ENCODE data around the gene PDCD10.
A peak's percentile ranks its signal among the peaks of the same experiment; 100 is the strongest.

Gene PDCD10

DNA sequence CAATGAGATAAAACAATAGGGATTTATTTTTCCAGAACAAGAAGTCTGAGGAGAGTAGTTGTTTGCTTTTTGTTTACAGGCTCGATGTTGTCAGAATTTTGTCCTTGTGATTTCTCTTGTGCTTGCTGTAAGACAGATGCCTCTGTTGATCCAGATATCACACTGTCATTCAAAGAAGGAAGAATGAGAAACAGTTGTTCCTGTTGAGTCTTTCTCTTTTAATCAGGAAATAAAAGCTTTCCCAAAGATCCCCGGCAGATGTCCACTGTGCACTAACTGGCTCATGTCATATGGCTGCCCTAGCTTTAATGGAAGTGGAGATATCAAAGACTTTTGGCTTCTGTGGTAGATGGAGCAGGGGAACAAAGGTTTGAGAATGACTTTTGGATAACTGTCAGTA is 7.6 kb upstream of the PDCD10 start:
- no peak for TF ChIP-seq BACH2 (CRISPR knock-in tag; IDR thresholded peaks at IDR 0.05; ENCODE audit: borderline replicate concordance)
- no peak for TF ChIP-seq SNAI2 (CRISPR knock-in tag; IDR thresholded peaks at IDR 0.05)
- TF ChIP-seq, protein P1, sequence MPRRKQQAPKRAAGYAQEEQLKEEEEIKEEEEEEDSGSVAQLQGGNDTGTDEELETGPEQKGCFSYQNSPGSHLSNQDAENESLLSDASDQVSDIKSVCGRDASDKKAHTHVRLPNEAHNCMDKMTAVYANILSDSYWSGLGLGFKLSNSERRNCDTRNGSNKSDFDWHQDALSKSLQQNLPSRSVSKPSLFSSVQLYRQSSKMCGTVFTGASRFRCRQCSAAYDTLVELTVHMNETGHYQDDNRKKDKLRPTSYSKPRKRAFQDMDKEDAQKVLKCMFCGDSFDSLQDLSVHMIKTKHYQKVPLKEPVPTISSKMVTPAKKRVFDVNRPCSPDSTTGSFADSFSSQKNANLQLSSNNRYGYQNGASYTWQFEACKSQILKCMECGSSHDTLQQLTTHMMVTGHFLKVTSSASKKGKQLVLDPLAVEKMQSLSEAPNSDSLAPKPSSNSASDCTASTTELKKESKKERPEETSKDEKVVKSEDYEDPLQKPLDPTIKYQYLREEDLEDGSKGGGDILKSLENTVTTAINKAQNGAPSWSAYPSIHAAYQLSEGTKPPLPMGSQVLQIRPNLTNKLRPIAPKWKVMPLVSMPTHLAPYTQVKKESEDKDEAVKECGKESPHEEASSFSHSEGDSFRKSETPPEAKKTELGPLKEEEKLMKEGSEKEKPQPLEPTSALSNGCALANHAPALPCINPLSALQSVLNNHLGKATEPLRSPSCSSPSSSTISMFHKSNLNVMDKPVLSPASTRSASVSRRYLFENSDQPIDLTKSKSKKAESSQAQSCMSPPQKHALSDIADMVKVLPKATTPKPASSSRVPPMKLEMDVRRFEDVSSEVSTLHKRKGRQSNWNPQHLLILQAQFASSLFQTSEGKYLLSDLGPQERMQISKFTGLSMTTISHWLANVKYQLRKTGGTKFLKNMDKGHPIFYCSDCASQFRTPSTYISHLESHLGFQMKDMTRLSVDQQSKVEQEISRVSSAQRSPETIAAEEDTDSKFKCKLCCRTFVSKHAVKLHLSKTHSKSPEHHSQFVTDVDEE (CRISPR knock-in tag; IDR thresholded peaks at IDR 0.05), result no peak
- no peak for ATAC-seq

DNA sequence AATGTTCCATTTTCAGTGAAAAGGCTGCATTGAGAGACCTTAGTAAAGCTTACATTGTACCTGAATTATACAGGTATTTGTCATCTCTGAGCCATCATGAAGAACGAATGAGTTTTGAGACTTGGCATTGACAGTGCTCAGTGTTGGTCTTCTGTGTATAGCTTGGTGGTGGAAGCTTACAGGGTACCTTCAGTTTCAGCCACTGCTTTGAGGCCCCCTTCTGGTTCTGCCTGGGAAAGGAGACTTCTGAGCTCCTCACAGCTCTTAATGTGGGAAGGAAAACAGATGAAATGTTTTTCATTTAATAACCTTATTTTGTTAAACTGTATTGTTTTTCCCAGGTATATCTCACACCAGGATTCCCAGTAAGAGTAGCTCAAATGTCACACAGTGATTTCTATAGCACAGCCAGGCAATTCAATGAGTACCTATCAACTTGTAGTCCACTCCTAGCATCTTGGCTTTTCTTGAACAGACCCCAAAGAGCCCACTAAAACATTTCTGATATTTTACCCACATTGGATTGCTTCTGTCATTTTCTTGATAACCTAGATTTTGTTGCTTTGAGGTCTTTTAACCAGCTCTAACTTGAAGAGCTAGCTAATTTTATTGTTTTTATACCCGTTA is 6.4 kb upstream of the PDCD10 start:
- TF ChIP-seq OSR1 (CRISPR knock-in tag; IDR thresholded peaks at IDR 0.05) (no peak), RARB (CRISPR knock-in tag; IDR thresholded peaks at IDR 0.05) (no peak), TOX (CRISPR knock-in tag; IDR thresholded peaks at IDR 0.05; ENCODE audit: borderline replicate concordance) (no peak), ZFP30 (CRISPR knock-in tag; IDR thresholded peaks at IDR 0.05) (no peak), ESRRG (CRISPR knock-in tag; IDR thresholded peaks at IDR 0.05) (no peak), SNAI2 (CRISPR knock-in tag; IDR thresholded peaks at IDR 0.05) (no peak), ARNTL (CRISPR knock-in tag; IDR thresholded peaks at IDR 0.05; ENCODE audit: borderline replicate concordance, low read depth) (no peak), GLIS3 (CRISPR knock-in tag; IDR thresholded peaks at IDR 0.05) (no peak), PPARA (CRISPR knock-in tag; IDR thresholded peaks at IDR 0.05; ENCODE audit: borderline replicate concordance) (no peak), TCF4 (CRISPR knock-in tag; IDR thresholded peaks at IDR 0.05; ENCODE audit: borderline replicate concordance) (no peak), BACH2 (CRISPR knock-in tag; IDR thresholded peaks at IDR 0.05; ENCODE audit: borderline replicate concordance) (no peak), ZFP3 (CRISPR knock-in tag; IDR thresholded peaks at IDR 0.05) (no peak)
- TF ChIP-seq, protein P1 (CRISPR knock-in tag; IDR thresholded peaks at IDR 0.05), result no peak
- TF ChIP-seq, protein P2, sequence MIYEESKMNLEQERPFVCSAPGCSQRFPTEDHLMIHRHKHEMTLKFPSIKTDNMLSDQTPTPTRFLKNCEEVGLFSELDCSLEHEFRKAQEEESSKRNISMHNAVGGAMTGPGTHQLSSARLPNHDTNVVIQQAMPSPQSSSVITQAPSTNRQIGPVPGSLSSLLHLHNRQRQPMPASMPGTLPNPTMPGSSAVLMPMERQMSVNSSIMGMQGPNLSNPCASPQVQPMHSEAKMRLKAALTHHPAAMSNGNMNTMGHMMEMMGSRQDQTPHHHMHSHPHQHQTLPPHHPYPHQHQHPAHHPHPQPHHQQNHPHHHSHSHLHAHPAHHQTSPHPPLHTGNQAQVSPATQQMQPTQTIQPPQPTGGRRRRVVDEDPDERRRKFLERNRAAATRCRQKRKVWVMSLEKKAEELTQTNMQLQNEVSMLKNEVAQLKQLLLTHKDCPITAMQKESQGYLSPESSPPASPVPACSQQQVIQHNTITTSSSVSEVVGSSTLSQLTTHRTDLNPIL (CRISPR knock-in tag; IDR thresholded peaks at IDR 0.05; ENCODE audit: low read depth), result no peak
- ATAC-seq, result peak; percentile 99

DNA sequence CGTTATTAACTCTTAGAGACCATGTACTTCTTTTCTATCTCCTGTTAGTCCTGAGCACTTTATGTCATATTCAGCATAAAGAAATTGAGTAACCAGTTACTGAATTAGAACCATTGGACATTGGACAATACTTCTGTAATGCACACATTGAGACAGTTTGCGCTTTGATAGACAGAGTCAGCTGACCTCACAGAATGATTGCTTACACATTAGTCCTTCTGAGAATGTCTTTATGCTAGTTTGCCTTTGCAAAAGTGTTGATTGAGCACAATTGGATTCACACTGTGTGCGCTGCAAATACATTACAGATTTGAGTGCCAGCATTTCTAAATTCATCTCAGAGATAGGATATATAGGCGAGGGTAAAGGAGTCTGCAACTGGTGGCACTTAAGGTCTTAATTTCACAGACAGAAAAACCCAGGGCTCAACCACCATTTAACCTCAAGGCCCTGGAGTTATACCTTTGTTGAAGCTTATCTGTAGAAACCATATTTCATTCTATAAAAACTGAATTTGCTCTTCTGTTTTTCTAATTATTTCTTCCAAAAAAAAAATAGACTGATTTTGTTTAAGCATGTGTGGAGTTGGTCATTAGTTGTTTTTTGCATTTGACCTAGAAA is 4.6 kb upstream of the PDCD10 start:
- ATAC-seq, result no peak
- no peak for TF ChIP-seq ZNF70 (CRISPR knock-in tag; IDR thresholded peaks at IDR 0.05)
- no peak for TF ChIP-seq SNAI2 (CRISPR knock-in tag; IDR thresholded peaks at IDR 0.05)
- no peak for TF ChIP-seq OSR1 (CRISPR knock-in tag; IDR thresholded peaks at IDR 0.05)
- no peak for TF ChIP-seq ZFP30 (CRISPR knock-in tag; IDR thresholded peaks at IDR 0.05)
- TF ChIP-seq, protein P3, sequence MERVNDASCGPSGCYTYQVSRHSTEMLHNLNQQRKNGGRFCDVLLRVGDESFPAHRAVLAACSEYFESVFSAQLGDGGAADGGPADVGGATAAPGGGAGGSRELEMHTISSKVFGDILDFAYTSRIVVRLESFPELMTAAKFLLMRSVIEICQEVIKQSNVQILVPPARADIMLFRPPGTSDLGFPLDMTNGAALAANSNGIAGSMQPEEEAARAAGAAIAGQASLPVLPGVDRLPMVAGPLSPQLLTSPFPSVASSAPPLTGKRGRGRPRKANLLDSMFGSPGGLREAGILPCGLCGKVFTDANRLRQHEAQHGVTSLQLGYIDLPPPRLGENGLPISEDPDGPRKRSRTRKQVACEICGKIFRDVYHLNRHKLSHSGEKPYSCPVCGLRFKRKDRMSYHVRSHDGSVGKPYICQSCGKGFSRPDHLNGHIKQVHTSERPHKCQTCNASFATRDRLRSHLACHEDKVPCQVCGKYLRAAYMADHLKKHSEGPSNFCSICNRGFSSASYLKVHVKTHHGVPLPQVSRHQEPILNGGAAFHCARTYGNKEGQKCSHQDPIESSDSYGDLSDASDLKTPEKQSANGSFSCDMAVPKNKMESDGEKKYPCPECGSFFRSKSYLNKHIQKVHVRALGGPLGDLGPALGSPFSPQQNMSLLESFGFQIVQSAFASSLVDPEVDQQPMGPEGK (CRISPR knock-in tag; IDR thresholded peaks at IDR 0.05; ENCODE audit: borderline replicate concordance), result no peak

DNA sequence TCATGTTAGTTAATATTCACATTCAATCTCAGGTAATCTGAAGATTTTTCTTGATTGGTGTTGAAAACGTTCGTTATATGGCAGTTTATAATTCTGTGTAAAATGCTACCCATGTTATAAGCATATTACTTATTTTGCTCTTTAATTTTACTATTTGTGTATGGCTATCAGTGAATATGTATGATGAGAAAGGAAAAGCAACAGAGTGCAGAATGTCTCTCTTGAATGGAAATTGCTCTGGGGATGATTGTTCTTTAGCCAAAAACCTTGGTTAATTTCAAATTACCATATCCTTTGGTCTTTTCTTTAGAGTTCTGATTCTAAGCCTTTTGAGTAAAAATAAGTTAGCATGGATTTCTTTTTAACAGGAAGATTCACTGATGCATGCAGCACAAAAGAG is 3.3 kb upstream of the PDCD10 start:
- ATAC-seq, result no peak
- TF ChIP-seq ZNF70 (CRISPR knock-in tag; IDR thresholded peaks at IDR 0.05) (no peak), PPARA (CRISPR knock-in tag; IDR thresholded peaks at IDR 0.05; ENCODE audit: borderline replicate concordance) (no peak), ZNF565 (CRISPR knock-in tag; conservative IDR thresholded peaks at IDR 0.05; ENCODE audit: low read depth) (no peak), SNAI2 (CRISPR knock-in tag; IDR thresholded peaks at IDR 0.05) (no peak), CSDC2 (CRISPR knock-in tag; IDR thresholded peaks at IDR 0.05) (no peak), ZNF8 (CRISPR knock-in tag; IDR thresholded peaks at IDR 0.05) (no peak), ISL1 (CRISPR knock-in tag; IDR thresholded peaks at IDR 0.05) (no peak), ESRRG (CRISPR knock-in tag; IDR thresholded peaks at IDR 0.05) (no peak), ZFP30 (CRISPR knock-in tag; IDR thresholded peaks at IDR 0.05) (no peak), RARB (CRISPR knock-in tag; IDR thresholded peaks at IDR 0.05) (no peak)
- TF ChIP-seq, protein P1 (CRISPR knock-in tag; IDR thresholded peaks at IDR 0.05), result no peak
- TF ChIP-seq, protein P3 (CRISPR knock-in tag; IDR thresholded peaks at IDR 0.05; ENCODE audit: borderline replicate concordance), result no peak

Data from SK-N-SH treated with all-trans-retinoic acid at 6 μM for 48 hours (cell line).